ENCODE measurements around the gene ABI1. TPM values are rescaled to one million over a fixed set of nuclear protein-coding genes. Genes with fewer than 3 reads are reported as not detected.

Gene ABI1
- total RNA-seq, 1 experiment from 2014 or later, result 36.9 TPM

DNA sequence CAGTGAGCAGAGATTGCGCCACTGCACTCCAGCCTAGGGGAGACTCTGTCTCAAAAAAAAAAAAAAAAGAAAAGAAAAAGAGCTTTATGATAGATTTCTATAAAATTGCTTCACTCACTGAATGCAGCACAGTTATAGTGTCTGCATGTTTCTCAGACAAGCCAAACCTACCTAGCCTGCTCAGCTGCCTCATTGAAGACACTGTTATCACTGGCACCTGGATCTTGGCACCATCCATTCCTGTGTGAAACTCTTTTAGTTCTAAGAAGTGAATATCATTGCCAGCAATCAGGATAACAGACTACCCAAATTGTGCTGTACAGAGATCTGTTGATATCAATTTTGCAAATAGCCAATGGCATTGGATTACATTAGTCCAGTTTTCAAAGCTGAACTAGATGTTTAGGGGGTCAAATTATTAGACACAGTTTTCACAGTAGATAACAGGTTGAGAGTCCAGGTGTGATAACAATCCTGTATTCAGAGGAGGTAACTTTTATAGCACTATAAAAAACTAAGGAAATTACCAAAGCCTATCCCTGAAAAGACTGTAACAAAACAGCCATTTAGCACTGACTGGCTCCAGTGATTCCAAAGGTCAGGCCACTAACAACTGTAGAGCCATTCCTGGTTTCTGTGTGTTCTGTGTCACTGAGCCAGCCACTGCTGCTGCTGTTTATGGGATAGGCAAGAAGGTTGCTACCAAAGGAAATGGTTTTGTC lies 146.2 kb downstream of the ABI1 start:
- H3K9me3 Mint-ChIP-seq, result no peaks in the 10 kb centered on the region
- no CpG with 5 or more reads among the region's 1 CpG for WGBS (ENCODE audit: extremely low coverage, insufficient read length, low lambda C conversion rate)
- H3K27ac Mint-ChIP-seq, result no peak overlapping the region
- Histone ChIP-seq H4K91ac (ENCODE audit: insufficient read length, low read depth, low read length) (no peak overlapping the region), H3K9ac (ENCODE audit: extremely low read depth, insufficient read length, low read length) (no peak overlapping the region), H2AK5ac (ENCODE audit: insufficient read length, low read length) (no peak overlapping the region), H2BK12ac (ENCODE audit: insufficient read length, low read depth, low read length) (no peak overlapping the region), H2BK15ac (ENCODE audit: low read depth, low read length) (no peak overlapping the region), H3K14ac (ENCODE audit: insufficient read depth, low read length) (no peak overlapping the region), H2BK5ac (ENCODE audit: insufficient read length, low read length) (no peak overlapping the region), H2AFZ (ENCODE audit: low read length) (no peak overlapping the region), H2BK20ac (ENCODE audit: low read depth, low read length, poor library complexity, severe bottlenecking) (no peak overlapping the region), H3K79me1 (ENCODE audit: insufficient read depth, low read depth, low read length, poor library complexity, severe bottlenecking) (no peaks in the 10 kb centered on the region), H3K4ac (ENCODE audit: low read depth, low read length) (no peak overlapping the region), H3K23me2 (ENCODE audit: insufficient read length, low read depth, low read length, poor library complexity, severe bottlenecking) (no peaks in the 10 kb centered on the region), H3K9me3 (ENCODE audit: control insufficient read depth, low read depth, low read length) (no peaks in the 10 kb centered on the region), H4K20me1 (ENCODE audit: control insufficient read depth, insufficient read depth, insufficient read length) (no peaks in the 10 kb centered on the region), H4K8ac (replicated peaks; ENCODE audit: insufficient read length, low read depth, low read length) (no peak overlapping the region), H3K56ac (ENCODE audit: insufficient read length, low read depth, low read length) (no peak overlapping the region), H4K5ac (ENCODE audit: insufficient read length, low read depth, low read length) (no peak overlapping the region), H3K27ac (ENCODE audit: insufficient read length, low read depth, low read length) (no peak overlapping the region), H2BK120ac (ENCODE audit: low read depth, low read length, poor library complexity, severe bottlenecking) (no peak overlapping the region), H3T11ph (ENCODE audit: low read length) (no peak overlapping the region), H3K23ac (ENCODE audit: insufficient read length, low read depth, low read length) (no peak overlapping the region), H3K79me2 (ENCODE audit: insufficient read depth, low read length) (no peaks in the 10 kb centered on the region), H3K4me2 (ENCODE audit: insufficient read depth, insufficient read length, low read length) (no peak overlapping the region), H3K4me1 (ENCODE audit: insufficient read depth, low read length) (no peaks in the 10 kb centered on the region), H3K27me3 (ENCODE audit: insufficient read depth, low read length) (no peaks in the 10 kb centered on the region), H3K18ac (ENCODE audit: insufficient read length, low read depth, low read length) (no peak overlapping the region)
- no peak overlapping the region for H3K4me3 Mint-ChIP-seq
- no peaks in the 10 kb centered on the region for H3K27me3 Mint-ChIP-seq (ENCODE audit: low read depth)
- H3K4me1 Mint-ChIP-seq, result no peaks in the 10 kb centered on the region
- TF ChIP-seq, protein P1, sequence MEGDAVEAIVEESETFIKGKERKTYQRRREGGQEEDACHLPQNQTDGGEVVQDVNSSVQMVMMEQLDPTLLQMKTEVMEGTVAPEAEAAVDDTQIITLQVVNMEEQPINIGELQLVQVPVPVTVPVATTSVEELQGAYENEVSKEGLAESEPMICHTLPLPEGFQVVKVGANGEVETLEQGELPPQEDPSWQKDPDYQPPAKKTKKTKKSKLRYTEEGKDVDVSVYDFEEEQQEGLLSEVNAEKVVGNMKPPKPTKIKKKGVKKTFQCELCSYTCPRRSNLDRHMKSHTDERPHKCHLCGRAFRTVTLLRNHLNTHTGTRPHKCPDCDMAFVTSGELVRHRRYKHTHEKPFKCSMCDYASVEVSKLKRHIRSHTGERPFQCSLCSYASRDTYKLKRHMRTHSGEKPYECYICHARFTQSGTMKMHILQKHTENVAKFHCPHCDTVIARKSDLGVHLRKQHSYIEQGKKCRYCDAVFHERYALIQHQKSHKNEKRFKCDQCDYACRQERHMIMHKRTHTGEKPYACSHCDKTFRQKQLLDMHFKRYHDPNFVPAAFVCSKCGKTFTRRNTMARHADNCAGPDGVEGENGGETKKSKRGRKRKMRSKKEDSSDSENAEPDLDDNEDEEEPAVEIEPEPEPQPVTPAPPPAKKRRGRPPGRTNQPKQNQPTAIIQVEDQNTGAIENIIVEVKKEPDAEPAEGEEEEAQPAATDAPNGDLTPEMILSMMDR (conservative IDR thresholded peaks at IDR 0.05), result no peak
- peaks cover 14 to 50% (median 32%) of the 10 kb centered on the region in 3 experiments for H3K36me3 Mint-ChIP-seq (ENCODE audit: insufficient read depth in 1 of 3, low read depth in 3 of 3)
- no peak for DNase-seq

Data from H9 (cell line).